A549 treated with CpdA at 1 μM for 4 hours (cell line): ENCODE measurements around the gene ANGPTL3. TPM values are rescaled to one million over a fixed set of nuclear protein-coding genes. Genes with fewer than 3 reads are reported as not detected.

Experiments
- total RNA-seq: library from RNA; stranded (reverse); fragments of 200-300 nt; extraction: Qiagen RNA extraction; gene quantifications from 5 replicates; pipeline ENCODE4 v1.2.3, GENCODE V29; 2022; ENCODE audit warnings: low read depth

Gene ANGPTL3
- not detected in 5 replicates for total RNA-seq

GRCh38 chr1:62597281-62597680 lies at the start of gene ANGPTL3:
ANGPTL3 (plus strand) TSS chr1:62597520; CDS start chr1:62597567, 47 bp downstream.

Other genes with a start within 250 kb of the ANGPTL3 start
- gene USP1, start 160.5 kb upstream of the ANGPTL3 start, total RNA-seq, result 21.5 to 30.4 TPM (median 21.7 TPM) in 5 replicates
- 13.0 to 28.0 TPM (median 16.1 TPM) in 5 replicates for gene DOCK7, start 90.9 kb downstream of the ANGPTL3 start, total RNA-seq
- gene ATG4C, start 186.6 kb downstream of the ANGPTL3 start, total RNA-seq, result 4.1 to 5.1 TPM (median 4.4 TPM) in 5 replicates